A673 (cell line): ENCODE results near the gene CCSER1. TPM values are rescaled to one million over a fixed set of nuclear protein-coding genes. Genes with fewer than 3 reads are reported as not detected.

Experiments used
- BruUV-seq: library from RNA; stranded (reverse); fragments of 400-500 nt; replicated peaks from 2 replicates; lab custom pipeline; 2021; lab: Mats Ljungman, UMichigan
- CTCF ChIA-PET: fragments of 300-600 bp; sonication (Branson Sonifier 250); formaldehyde crosslinking; loops from one replicate; lab custom pipeline; 2022; ENCODE audit warnings: antibody characterized with exemption; lab: Charles Lee
- POLR2A ChIA-PET: fragments of 300-600 bp; sonication (Branson Sonifier 250); formaldehyde crosslinking; loops from one replicate; lab custom pipeline; 2022; ENCODE audit warnings: antibody characterized with exemption; ENCODE audit not compliant: low non-redundant PET; lab: Charles Lee
- DNase-seq: peaks from one replicate; pipeline ENCODE4 v3.0.0-alpha.2; 2015; ENCODE audit warnings: low spot score
- H3K27ac ChIP-seq: fragments of 200-600 bp; sonication (generic); 2 replicates; pipeline ENCODE4 v1.5.1; 2016; ENCODE audit warnings: mixed run types, low read depth, mild to moderate bottlenecking, mixed read lengths, antibody characterized with exemption, low read length; ENCODE audit not compliant: poor library complexity, severe bottlenecking
- H3K27me3 ChIP-seq: fragments of 200-600 bp; sonication (generic); replicated peaks from 2 replicates; pipeline ENCODE4 v1.6.1; 2017; ENCODE audit warnings: mixed run types, low read depth, mild to moderate bottlenecking, mixed read lengths, antibody characterized with exemption, low read length; ENCODE audit not compliant: insufficient read depth, poor library complexity
- H3K36me3 ChIP-seq: fragments of 200-600 bp; sonication (generic); 2 replicates; pipeline ENCODE4 v1.6.1; 2016; ENCODE audit warnings: mixed run types, mild to moderate bottlenecking, mixed read lengths, antibody characterized with exemption, low read length; ENCODE audit not compliant: insufficient read depth, poor library complexity, severe bottlenecking
- H3K4me1 ChIP-seq: fragments of 200-600 bp; sonication (generic); 2 replicates; pipeline ENCODE4 v1.6.1; 2017; ENCODE audit warnings: mixed run types, mild to moderate bottlenecking, mixed read lengths, antibody characterized with exemption, low read length; ENCODE audit not compliant: insufficient read depth, poor library complexity, severe bottlenecking
- H3K4me3 ChIP-seq: fragments of 200-600 bp; sonication (generic); 2 replicates; pipeline ENCODE4 v1.5.1; 2016; ENCODE audit warnings: low read depth, mixed run types, mild to moderate bottlenecking, mixed read lengths, low read length; ENCODE audit not compliant: poor library complexity, severe bottlenecking
- H3K9me3 ChIP-seq: fragments of 200-600 bp; sonication (generic); 2 replicates; pipeline ENCODE4 v1.6.1; 2016; ENCODE audit warnings: mixed run types, low read depth, mild to moderate bottlenecking, mixed read lengths, antibody characterized with exemption, low read length; ENCODE audit not compliant: poor library complexity, severe bottlenecking
- CTCF ChIP-seq: fragments of 300-800, 200-600 bp; sonication (generic); conservative IDR thresholded peaks from 2 replicates; pipeline ENCODE4 v1.5.1; 2017; ENCODE audit warnings: low read depth, mild to moderate bottlenecking, antibody characterized with exemption, low read length, moderate library complexity, mixed read lengths
- EZH2 ChIP-seq: fragments of 200-600 bp; sonication (generic); IDR thresholded peaks from 2 replicates; pipeline ENCODE4 v1.6.1; 2017; ENCODE audit warnings: borderline replicate concordance, low read depth, mild to moderate bottlenecking, mixed read lengths, antibody characterized with exemption, low read length; ENCODE audit not compliant: poor library complexity, severe bottlenecking
- intact Hi-C: fragments of 100-400 bp; cut with micrococcal nuclease; formaldehyde crosslinking; loops from one replicate; pipeline ENCODE4 v1.10.0; 2022; ENCODE audit not compliant: unreplicated experiment
- total RNA-seq: library from RNA; stranded (reverse); gene quantifications from 2 replicates; pipeline ENCODE4 v1.2.3, GENCODE V29; 2021

The CCSER1 gene
- total RNA-seq, 1 experiment from 2014 or later = not detected

DNA sequence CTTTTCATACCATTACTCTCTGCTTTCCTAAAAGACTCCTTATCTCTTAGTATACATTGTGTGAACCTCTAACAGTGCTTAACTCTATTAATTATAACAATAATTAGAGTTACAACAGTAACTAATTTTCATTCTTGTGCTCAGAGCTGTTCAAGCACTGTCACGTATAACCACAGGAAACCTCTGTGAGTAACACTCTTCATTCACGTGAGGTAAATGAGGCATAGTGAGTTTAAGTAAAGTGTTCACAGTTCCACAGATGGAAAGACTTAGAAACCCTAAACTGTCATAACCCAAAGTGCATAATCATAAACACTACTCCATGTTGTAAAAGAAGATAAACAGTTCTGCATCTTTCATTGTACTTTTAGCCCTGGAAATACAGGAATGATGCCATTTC, 222.4 kb downstream of the CCSER1 start:
- TF ChIP-seq CTCF (no peak), EZH2 (no peak)
- CTCF ChIA-PET = no interaction called here

GRCh38 chr4:90357117-90357710, 230.0 kb downstream of the CCSER1 start:
- peak; percentile 39 for DNase-seq
- Histone ChIP-seq H3K4me1 (no peaks in the 10 kb centered on the region), H3K27me3 (no peaks in the 10 kb centered on the region), H3K36me3 (no peaks in the 10 kb centered on the region), H3K27ac (no peak overlapping the region), H3K4me3 (no peak overlapping the region), H3K9me3 (no peaks in the 10 kb centered on the region)
- CTCF ChIA-PET = no interaction called here
- TF ChIP-seq EZH2 = no peak
- TF ChIP-seq CTCF = peak; percentile 53
- intact Hi-C loops = no loop called here
- POLR2A ChIA-PET = no interaction called here
- no TSS peak for BruUV-seq

More for the DNA sequence above, 222.4 kb downstream of the CCSER1 start:
- no peaks in the 10 kb centered on the region for H3K4me1 ChIP-seq
- no peak overlapping the region for H3K4me3 ChIP-seq
- intact Hi-C loops = no loop called here
- H3K27me3 ChIP-seq = no peaks in the 10 kb centered on the region
- BruUV-seq = no TSS peak
- no peaks in the 10 kb centered on the region for H3K36me3 ChIP-seq
- no peaks in the 10 kb centered on the region for H3K9me3 ChIP-seq
- H3K27ac ChIP-seq = no peak overlapping the region
- DNase-seq = no peak
- POLR2A ChIA-PET = no interaction called here

DNA sequence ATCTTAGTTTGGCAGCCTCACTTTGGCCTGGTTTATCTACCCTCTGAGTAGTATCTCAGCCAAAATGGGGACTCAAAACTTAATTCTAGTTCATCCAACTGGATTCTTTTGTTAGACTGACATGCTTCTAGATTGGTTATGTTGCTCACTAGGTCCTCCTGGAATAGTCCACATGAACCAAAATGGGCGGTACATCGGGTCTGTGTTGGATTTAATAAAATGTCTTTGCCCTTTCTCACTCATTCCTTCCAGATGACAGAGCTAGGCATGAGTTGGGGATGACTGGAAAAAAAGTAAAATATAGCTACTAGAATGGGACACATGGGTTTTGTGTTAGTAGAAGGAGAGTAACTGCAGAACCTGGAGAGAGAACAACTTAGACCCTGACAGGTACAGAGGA, 247.9 kb downstream of the CCSER1 start:
- intact Hi-C loops = no loop called here
- no peak for DNase-seq
- BruUV-seq = no TSS peak
- Histone ChIP-seq H3K36me3 (no peaks in the 10 kb centered on the region), H3K4me3 (no peak overlapping the region), H3K27me3 (no peaks in the 10 kb centered on the region), H3K9me3 (no peaks in the 10 kb centered on the region), H3K4me1 (no peaks in the 10 kb centered on the region), H3K27ac (no peak overlapping the region)
- TF ChIP-seq CTCF (no peak), EZH2 (no peak)
- POLR2A ChIA-PET = no interaction called here
- CTCF ChIA-PET = no interaction called here
